Effector CD8-positive, alpha-beta T cell (primary cell): Measurements from ENCODE around the gene RAP1B.

ENCODE experiments used
- DNase-seq: peaks from one replicate; lab custom pipeline; 2025; lab: John Stamatoyannopoulos, UW

Gene RAP1B

GRCh38 chr12:68699486-68699885, 88.8 kb downstream of the RAP1B start:
- DNase-seq = no peak
